ENCODE results near the gene MAPK4.
A peak's percentile ranks its signal among the peaks of the same experiment; 100 is the strongest.

The MAPK4 gene

DNA sequence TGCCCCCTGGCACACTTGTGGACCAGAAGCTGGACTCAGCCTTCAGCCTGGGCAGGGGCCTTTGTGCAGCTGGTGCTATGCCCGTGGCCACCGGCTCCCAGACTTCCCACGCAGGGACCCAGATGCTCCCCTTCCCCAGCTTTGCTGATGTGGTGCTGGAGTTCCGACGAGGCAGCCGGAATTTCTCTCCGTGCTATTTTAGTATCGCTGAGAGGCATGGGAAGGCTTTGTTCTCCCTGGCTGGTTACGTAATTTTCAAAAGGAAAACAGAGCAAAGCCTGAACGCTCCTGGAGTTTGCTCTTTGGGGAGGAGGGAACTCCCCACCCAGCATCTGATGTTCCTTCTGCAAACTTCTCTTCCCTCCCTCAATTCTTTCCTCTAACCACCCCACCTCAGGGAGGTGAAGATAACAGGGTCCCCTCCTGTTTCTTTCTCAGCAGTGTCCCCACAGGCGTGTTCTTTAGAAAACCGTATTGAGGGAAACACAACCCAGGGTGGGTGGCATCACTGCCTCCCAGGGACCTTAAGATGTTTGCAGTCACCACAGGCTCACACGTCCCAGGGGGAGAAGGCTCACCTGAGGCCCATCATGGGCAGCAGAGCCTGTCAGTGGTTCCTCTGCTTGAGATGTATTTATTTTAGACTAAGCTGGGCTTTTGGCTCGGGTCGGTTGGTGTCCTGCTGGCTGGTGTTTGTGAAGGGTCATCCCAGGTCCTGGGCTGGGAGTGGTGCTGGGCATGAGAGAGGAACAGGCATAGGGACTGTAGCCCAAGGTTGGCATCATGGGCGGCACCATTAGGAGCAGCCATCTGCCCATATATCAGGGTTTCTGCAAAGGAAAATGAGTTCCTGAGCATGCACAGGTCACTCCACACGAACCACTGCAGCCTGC lies 95.0 kb downstream of the MAPK4 start:
- TF ChIP-seq, protein P1, sequence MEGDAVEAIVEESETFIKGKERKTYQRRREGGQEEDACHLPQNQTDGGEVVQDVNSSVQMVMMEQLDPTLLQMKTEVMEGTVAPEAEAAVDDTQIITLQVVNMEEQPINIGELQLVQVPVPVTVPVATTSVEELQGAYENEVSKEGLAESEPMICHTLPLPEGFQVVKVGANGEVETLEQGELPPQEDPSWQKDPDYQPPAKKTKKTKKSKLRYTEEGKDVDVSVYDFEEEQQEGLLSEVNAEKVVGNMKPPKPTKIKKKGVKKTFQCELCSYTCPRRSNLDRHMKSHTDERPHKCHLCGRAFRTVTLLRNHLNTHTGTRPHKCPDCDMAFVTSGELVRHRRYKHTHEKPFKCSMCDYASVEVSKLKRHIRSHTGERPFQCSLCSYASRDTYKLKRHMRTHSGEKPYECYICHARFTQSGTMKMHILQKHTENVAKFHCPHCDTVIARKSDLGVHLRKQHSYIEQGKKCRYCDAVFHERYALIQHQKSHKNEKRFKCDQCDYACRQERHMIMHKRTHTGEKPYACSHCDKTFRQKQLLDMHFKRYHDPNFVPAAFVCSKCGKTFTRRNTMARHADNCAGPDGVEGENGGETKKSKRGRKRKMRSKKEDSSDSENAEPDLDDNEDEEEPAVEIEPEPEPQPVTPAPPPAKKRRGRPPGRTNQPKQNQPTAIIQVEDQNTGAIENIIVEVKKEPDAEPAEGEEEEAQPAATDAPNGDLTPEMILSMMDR (IDR thresholded peaks at IDR 0.05): no peak

DNA sequence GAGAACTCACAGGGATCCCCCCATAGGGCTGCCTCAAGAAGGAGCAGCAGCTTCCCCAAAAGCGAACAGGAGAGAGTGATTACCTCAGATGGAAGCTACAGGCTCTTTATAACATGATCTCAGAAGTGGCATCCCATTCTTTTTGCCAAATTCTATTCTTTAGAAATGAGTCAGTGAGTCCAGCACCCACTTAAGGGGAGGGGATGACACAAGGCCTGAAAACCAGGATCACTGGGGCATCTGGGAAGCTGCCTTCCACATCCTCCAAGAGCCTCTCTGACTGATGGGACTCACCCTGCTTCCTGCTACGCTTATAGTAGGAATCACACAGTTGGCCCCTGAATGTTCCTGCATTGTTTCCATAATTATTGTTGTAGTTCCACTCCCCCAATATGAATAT lies 96.5 kb downstream of the MAPK4 start:
- TF ChIP-seq, protein P1 (IDR thresholded peaks at IDR 0.05): no peak

DNA sequence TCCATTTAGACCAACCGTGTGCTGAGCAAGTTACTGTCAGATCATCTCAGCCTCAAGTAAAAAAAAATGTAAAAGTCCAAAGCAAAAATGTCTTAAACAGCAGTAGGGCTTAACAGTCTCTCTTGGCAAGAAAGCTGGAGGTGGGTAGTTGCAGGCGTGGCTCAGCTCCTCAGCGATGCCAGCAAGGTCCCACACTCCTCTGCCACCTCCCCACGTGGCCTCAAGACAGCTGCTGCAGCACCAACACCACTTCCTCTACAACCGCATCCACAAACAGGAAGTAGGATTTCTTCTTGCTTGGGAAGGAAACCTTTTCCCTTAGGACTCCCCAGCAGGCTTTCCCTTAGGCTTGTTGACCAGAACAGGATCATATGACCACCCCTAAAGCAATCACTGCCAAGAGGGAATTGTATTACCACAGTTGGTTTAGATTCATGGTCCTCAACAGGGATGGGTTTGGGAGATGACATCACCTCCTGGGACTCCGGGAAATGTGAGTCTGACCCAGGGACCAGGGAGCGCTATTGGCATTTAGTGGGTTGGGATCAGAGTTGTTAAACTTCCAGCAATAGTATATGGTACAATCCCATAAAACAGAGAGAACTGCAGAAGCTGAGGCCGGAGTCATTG lies 97.1 kb downstream of the MAPK4 start:
- TF ChIP-seq, protein P1 (IDR thresholded peaks at IDR 0.05): no peak

DNA sequence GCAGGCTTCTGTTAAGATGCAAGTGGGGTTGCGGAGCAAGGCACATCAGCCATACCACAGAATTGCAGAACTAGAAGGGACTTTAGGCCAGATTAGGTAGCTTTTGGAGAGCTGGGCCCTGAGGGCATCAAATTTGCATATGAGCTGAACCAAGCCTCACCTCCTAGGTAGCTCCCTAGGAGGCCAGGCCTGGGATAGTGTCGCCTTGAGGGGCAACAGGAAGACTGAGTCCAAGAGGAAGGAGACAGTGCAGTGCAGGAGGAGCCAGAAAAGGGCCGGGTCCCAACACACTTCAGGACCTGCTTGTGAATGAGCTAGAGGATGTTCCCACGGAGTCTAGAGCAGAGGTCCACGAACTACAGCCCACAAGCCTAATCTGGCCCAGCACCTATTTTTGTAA lies 98.7 kb downstream of the MAPK4 start:
- TF ChIP-seq, protein P1 (IDR thresholded peaks at IDR 0.05): no peak

DNA sequence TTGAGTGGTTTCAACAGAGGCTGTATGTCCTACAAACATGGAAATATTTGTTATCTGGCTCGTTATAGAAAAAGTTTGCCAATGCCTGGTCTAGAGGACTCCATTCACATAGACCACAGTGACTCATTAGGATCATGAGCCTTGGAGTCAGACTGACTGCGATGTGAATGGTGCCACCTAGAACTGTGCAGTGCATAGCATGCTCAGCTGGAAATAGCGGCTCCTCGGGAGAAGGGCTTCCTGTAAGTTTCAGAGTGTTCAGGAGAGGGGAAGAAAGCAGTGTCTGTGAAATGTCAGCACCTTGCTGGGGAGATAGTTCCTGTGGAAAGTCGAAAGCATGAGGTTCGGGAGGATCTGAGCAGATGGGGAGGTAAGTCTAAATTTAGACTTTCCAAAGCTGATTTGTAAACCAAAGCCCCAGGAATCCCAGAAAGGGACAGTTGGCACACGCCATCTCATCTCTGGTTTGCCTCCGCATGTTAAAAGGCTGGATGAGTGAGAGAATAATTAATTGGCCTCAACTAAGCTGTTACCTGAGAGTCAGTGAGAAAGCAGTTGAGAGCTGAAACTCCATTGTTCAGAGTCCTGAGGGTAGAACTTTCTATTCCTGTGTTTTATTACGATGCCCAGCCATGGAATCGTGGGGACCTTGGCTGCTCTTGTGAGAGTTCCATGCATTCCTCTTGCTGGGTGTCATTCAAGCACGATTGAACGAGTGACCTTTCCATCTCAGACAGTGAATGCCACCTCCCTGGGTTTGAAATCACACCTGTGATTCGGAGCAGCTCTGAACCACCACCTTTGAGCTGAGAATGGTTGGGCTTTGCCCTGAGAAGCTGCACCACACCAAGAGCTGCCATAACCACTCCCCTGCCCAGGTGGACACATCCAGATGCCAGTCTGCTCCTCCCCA lies 99.5 kb downstream of the MAPK4 start:
- TF ChIP-seq, protein P1 (IDR thresholded peaks at IDR 0.05): no peak; the same call in 1 of the 2 replicates

DNA sequence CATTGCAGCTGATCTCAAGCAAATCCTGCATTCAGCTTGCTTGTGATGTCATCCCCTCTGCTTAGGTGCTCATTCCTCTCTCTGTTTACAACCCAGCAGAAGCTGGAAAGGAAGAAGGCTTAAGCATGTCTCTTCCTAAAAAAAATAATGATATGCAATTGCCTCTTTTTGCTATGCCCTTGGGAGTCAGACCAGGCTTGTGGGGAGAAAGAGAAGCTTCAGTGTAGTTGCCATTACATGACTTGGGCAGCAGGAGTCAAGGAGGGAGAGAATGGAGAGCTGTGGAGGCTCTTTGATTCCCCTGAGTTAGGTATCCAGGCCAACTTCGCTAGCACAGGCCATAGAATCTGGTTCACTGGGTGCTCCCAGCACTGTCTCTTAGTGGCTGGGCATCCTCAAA lies 101.1 kb downstream of the MAPK4 start:
- TF ChIP-seq, protein P1 (IDR thresholded peaks at IDR 0.05): no peak

DNA sequence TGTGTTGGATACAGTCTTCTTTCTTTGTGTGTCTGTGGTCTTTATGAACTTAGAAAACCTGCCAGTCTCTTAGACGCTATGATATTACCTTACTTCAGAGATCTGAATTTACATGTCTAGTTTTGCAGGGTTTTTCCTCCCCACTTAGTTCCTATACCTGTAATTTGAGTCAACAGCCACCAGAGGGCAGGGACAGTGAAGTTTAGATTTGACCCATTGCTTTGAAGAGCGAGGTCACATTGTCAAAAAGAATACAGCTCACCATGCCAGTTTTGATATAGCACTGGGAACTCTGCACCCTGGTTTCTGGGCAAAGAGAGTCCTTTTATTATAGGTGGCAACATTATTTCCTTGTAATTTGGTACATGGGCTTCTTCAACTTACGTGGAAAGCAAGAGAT lies 102.3 kb downstream of the MAPK4 start:
- TF ChIP-seq, protein P1 (IDR thresholded peaks at IDR 0.05): peak; percentile 74

Data from LNCAP (cell line).